ENCODE measurements around the gene NAA16.
"Not testable (repeated sequence)": the region's sequence is repeated elsewhere in the genome, so short reads cannot be mapped to it uniquely, and the experiment has no call there.

NAA16 gene

GRCh38 chr13:41274881-41275280 is 36.2 kb upstream of the NAA16 start:
- TF ChIP-seq CTCF (IDR thresholded peaks at IDR 0.05; ENCODE audit: low read depth, low read length, missing control alignments): no peak
- H3K4me3 ChIP-seq (replicated peaks; ENCODE audit: low read depth, low read length): no peak overlapping the region

GRCh38 chr13:41276824-41277223 is 34.2 kb upstream of the NAA16 start:
- no peak for DNase-seq (ENCODE audit: extremely low read depth, low read depth)
- TF ChIP-seq CTCF (IDR thresholded peaks at IDR 0.05; ENCODE audit: low read depth, low read length, missing control alignments): no peak
- H3K4me3 ChIP-seq (replicated peaks; ENCODE audit: low read depth, low read length): no peak overlapping the region

More at GRCh38 chr13:41274881-41275280, 36.2 kb upstream of the NAA16 start:
- no peak for DNase-seq (ENCODE audit: extremely low read depth, low read depth)

- DNase-seq (ENCODE audit: extremely low read depth, low read depth); H3K4me3 ChIP-seq (replicated peaks; ENCODE audit: low read depth, low read length): not testable (repeated sequence)
Measured at GRCh38 chr13:41279156-41279555, 31.9 kb upstream of the NAA16 start.

- no peak overlapping the region for H3K4me3 ChIP-seq (replicated peaks; ENCODE audit: low read depth, low read length)
- no peak for TF ChIP-seq CTCF (IDR thresholded peaks at IDR 0.05; ENCODE audit: low read depth, low read length, missing control alignments)
- no peak for DNase-seq (ENCODE audit: extremely low read depth, low read depth)
Measured at GRCh38 chr13:41282129-41282571, 28.9 kb upstream of the NAA16 start.

- TF ChIP-seq CTCF (IDR thresholded peaks at IDR 0.05; ENCODE audit: low read depth, low read length, missing control alignments): no peak
- no peak for DNase-seq (ENCODE audit: extremely low read depth, low read depth)
- no peak overlapping the region for H3K4me3 ChIP-seq (replicated peaks; ENCODE audit: low read depth, low read length)
Measured at GRCh38 chr13:41284512-41285288, 26.4 kb upstream of the NAA16 start.

- H3K4me3 ChIP-seq (replicated peaks; ENCODE audit: low read depth, low read length): no peak overlapping the region
- TF ChIP-seq CTCF (IDR thresholded peaks at IDR 0.05; ENCODE audit: low read depth, low read length, missing control alignments): no peak
- no peak for DNase-seq (ENCODE audit: extremely low read depth, low read depth)
Measured at GRCh38 chr13:41286370-41286769, 24.7 kb upstream of the NAA16 start.

GRCh38 chr13:41289463-41289881 is 21.6 kb upstream of the NAA16 start:
- DNase-seq (ENCODE audit: extremely low read depth, low read depth): no peak
- H3K4me3 ChIP-seq (replicated peaks; ENCODE audit: low read depth, low read length): no peak overlapping the region
- TF ChIP-seq CTCF (IDR thresholded peaks at IDR 0.05; ENCODE audit: low read depth, low read length, missing control alignments): no peak
